SK-N-DZ (cell line): ENCODE data around the gene SLC1A2.

Experiments used
- DNase-seq: peaks from one replicate; pipeline ENCODE4 v3.0.0-alpha.2; 2015; ENCODE audit warnings: low spot score

SLC1A2 gene

DNA sequence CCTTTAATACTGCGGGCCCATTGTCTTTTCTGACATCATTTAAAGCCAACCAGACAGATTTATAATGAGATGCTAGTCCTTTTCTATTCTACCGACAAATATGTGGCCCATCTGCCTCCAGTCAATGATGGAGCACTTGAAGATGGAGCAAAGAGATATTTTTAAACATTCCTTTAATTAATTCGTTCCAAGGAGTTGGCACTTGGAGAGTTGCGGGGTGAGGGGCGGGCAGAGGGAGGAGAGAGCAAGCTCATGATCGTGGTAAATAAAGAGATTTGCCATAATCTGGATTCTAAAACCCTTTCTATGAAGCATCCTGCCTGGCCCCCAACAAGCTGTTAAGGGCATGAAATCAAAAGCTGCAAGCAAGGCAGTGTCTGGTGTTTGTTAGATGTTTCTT is 5.0 kb downstream of the SLC1A2 start:
- no peak for DNase-seq

- DNase-seq, result no peak
Measured at GRCh38 chr11:35413598-35413997, 5.8 kb downstream of the SLC1A2 start.

GRCh38 chr11:35412285-35412684 is 7.1 kb downstream of the SLC1A2 start:
- DNase-seq, result peak; percentile 70

- no peak for DNase-seq
Measured at GRCh38 chr11:35407041-35407440, 12.3 kb downstream of the SLC1A2 start.

- DNase-seq, result peak; percentile 32
Measured at GRCh38 chr11:35404388-35404775, 15.0 kb downstream of the SLC1A2 start.

DNA sequence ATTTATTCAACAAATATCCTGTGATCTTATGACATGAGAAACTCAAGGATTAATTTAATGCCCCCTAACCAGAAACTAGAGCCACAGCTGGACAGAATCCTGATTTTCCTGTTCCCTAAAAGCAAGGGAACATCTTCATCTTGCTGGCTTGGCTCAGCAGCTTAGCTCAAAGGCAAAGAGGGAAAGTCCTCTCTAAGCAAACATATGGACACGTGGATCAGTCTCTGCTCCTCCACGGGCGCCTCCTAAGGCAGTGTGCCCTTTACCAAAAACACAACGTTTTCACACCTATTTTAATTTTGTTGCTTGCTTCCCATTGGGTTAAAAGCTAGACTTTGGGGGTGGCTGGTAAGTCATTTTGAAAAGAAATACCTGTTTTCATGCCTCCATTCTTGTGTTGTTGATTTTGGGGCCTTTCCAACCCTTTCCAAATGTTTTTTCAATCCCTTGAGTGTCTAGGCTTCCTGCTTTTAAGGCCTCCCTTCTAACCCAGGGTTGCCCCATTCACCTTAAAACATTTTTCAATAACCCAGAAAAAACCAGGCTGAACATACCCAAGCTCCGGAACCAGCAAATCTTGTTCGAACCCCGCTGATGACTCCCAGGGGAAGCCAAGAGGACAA is 15.5 kb downstream of the SLC1A2 start:
- DNase-seq, result no peak

- no peak for DNase-seq
Measured at GRCh38 chr11:35402751-35403660, 16.4 kb downstream of the SLC1A2 start.

- DNase-seq, result no peak
Measured at GRCh38 chr11:35398881-35399280, 20.5 kb downstream of the SLC1A2 start.

DNA sequence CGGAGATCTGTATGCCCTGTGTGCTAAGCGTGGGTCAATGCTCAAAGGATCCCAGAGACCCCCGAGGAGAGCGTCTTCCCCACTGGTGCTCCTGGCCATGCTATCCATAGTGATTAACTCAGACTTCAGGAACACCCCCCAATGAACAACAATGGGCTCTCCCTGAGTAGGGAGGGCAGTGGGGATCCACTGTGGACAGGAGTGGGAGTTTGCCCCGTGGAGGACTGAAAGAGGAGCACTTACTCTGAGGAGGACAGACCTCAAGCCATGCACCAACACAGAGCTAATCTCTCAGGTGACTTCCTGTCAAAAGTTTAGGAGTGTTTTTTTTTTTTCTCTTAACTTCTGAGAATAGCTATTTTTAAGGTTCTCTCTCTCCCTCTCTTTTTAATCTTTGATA is 24.4 kb downstream of the SLC1A2 start:
- DNase-seq, result no peak

DNA sequence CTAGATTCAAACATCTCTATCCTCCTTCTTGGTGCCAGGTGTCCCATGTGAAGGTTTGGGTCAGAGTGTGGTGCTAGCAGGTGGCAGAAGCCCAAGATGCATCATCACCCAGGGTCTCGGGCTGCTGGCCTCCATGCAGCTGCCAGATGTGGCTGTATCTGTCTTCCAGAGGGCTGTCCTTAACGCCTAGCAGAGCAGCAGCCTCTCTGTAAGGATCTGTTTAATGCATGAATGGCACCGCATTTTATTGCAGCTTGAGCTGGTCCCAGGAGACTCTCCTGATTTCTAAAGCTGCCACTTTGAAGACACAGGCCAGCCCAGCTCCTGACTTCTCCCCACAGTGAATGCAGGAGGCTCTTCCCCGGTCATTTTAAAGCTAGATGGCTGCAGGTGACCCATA is 26.3 kb downstream of the SLC1A2 start:
- peak; percentile 87 for DNase-seq

DNA sequence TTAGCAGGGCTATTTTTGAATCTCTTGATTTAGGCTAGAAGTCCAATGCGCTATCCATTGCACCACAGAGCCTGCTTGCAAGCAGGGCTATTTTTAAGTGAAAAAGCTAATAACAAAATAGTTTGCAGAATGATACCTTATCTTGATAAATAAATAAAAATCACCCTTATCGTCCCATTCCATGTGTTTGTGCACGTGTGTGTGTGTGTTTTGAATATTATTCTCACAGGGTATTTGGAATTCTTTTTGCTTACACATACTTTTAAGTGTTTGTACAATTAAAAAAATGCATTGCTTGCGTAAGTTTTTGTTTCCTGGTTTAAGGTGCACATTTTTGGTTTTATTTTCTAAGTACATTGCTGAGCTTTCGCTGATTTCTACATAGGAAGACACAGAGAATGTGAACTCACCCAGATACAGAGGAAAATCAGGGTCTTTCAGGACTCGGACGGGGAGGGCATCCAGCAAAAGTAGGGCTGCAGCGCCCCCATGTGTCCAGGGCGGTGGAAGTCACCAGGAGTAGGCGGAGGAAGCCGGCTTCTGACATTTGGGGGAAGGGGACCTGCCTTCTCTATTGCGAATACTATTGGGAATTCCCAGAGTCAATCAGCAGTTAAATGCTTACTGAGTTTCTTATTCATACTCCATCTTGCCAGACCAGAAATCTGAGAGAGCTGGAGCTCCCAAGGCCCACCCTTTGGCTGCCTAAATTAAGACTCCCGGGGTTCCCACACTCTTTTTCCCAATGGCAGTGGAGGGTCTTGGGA is 27.3 kb downstream of the SLC1A2 start:
- peak; percentile 54 for DNase-seq

GRCh38 chr11:35390737-35391682 is 28.3 kb downstream of the SLC1A2 start:
- DNase-seq, result no peak

DNA sequence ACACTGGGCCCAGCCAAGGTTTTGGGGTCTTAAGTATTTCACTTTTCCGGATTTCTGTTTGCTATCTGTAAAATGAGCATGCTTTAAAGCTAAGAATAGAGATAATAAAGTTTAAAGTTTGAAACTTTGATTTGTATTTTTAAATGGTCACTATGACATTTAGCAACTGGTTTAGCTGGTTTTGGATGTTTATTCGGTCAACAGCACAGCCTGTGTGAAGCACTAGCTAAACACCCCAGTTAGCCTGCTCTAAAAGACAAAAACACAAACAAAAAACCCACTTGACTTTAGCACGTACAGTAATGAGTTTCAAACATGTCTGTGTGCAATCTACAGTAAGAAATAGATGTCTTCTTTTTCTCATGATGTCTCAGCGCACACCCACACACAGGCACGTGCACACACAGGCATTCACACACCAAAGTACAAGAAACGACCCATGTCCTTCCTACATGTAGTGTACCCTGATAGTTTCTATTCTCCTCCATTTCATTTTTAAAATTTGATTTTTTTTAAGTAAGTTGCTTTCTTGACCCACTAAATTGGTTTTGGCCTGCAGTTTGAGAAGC is 29.4 kb downstream of the SLC1A2 start:
- no peak for DNase-seq

DNA sequence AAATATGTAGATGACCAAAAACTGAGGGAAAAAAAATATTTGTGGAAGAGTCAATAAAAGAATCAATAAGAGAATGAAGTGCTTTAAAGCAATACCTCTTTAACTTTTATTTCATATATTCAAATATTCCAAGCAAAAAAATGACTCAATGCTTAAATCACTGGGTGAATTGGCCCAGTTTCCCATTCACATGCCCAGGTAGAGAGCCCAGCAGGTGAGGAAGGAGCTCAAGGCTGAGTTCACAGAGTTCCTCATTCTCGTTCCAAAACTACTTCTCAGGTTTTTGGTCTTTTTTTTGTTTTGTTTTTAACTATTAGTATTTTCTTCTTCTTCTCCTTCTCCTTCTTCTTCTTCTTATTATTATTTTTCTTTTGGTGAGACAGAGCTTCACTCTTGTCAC is 30.2 kb downstream of the SLC1A2 start:
- no peak for DNase-seq

DNA sequence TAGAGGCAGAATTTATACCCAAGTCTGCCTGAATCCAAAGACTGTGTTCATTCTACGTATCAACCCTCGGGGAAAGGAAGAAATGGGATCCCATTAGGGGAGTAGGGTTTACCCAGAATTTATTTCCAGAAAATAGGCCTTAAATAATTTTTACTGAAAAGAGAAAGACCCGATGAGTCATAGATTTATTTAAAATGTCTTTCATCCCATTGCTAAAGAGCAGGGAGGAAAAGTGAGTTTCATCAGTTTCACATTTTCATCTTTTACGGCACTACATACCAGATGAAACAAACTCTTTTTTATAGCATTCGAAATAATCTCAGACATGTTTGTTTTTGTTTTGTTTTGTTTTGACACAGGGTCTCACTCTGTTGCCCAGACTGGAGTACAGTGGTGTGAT is 31.3 kb downstream of the SLC1A2 start:
- DNase-seq, result no peak

DNA sequence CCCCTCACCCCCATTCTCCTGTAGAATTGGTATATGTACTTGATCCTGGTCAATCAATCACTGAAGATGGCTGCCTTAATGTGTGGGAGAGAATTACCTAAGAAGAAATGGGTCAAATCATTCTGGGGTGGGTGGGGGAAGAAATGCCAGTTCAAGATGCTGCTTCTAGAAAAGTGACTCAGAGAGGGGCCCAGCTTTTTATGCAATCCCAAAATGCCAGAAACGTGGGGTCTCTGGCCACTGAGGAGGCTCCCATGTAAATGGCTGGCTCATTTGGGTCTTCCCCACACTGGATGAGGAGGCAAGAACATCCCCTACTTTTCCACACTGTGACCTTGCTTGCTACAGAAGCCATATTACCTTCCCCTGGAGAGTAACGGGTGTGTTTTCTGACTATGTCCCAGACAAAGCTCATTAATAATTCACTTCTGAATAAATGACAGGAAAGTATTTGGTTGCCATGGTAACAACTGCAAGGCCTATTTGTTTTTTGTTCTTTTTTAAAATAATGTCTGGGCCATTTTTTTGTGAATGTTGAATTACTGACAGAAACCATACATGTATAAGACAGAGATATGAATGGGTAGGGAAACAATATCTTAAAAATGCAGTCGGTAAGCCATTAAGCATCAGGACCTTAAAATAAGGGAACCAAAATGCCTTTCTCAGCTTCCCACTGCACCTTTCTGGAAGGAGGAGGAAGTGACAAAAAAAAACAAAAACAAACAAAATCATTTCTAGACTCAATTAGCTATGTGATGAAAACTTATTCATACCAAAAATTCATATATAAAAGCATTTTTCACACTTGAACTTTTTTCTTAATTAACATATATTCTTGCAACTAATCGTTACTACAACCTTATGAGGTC is 32.0 kb downstream of the SLC1A2 start:
- no peak for DNase-seq

DNA sequence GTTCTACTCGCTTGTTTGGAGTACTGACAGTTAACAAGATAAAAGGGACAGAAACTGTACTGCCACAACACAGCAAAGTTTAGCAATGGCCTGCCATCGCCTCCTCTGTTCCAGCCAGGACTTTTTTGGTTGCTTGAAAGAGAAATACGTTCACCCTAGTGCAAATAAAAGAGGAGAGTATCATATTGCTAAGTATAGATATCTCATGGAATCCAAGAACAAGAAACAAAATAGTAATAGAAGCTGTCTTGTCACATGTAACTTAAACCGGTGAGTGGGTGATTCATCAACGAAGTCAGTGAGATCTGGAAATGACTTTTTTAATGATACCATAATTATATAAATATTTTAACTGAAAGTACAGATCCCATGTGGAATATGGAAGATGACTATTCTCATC is 35.4 kb downstream of the SLC1A2 start:
- DNase-seq, result no peak

GRCh38 chr11:35381709-35382322 is 37.5 kb downstream of the SLC1A2 start:
- DNase-seq, result no peak

GRCh38 chr11:35380603-35381002 is 38.8 kb downstream of the SLC1A2 start:
- DNase-seq, result no peak
